Activated CD4-positive, CD25-positive, alpha-beta regulatory T cell treated with anti-CD3 and anti-CD28 coated beads, Interleukin-2, amount 50 U/mL, for 24 hours (primary cell): ENCODE data around the gene NCCRP1.

Experiments used
- ATAC-seq, 2 donors: fragments of 150-1000 bp; cut with Tn5 transposase; one replicate each; pipeline ENCODE4 v1.10.0; 2021; ENCODE audit warnings: mild to moderate bottlenecking in 1 of 2, moderate library complexity in 1 of 2

NCCRP1 gene

DNA sequence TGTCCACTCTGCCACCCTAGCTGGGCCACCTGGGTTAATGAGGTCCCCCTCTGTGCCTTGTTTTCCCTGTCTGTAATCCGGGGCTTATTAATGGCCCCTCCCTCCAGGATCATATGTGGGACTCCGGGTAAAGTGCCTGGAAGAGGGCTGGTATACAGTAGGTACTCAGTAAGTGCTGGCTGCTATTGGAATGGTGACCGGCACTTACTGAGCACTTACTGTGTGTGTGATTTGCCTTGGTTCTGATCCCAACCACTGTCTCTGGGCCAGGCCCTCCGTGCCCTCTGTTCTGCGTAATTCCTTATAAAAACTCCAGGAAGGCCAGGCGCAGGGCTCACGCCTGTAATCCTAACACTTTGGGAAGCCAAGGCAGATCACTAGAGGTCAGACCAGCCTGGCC, 30.9 kb upstream of the NCCRP1 start:
- ATAC-seq, result no peak

GRCh38 chr19:39166571-39167391, 30.0 kb upstream of the NCCRP1 start:
- ATAC-seq, result no peak

DNA sequence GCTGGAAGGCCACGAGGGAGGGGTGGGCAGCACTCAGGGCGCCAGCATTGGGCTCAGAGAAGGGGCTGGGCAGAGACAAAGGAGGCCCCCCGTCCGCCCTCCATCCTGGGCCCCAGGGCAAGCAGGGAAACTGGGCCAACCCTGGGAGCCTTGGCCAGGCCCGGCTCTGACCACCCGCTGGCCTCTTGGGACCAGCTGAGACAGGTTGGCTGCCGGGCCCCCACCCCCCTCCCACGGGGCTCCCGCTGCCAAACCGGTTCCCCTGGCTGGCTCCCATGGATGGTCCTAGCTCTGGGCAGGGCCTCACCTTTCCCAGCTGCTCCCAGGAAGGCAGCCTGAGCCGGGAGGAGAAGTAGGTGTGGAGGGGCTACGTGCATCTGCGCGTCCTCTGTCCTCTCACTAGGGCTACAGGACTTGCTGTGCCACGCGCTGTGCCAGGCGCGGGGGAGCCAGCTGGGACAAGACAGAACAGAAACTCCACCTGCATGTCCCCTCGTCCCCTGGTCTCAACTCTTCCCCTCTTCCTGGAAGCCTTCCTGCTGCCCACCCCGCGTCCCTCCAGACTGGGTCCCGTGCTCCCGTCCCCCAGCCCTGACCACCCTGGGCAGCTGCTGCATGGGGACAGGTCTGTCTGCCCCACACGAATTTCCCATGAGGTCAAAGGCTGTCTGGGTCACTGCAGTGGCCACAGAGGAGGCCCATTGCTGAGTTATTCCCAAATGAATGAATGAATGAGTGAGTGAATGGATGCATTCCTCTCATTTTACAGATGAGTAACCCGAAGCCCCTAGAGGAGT, 29.1 kb upstream of the NCCRP1 start:
- ATAC-seq, result no peak

DNA sequence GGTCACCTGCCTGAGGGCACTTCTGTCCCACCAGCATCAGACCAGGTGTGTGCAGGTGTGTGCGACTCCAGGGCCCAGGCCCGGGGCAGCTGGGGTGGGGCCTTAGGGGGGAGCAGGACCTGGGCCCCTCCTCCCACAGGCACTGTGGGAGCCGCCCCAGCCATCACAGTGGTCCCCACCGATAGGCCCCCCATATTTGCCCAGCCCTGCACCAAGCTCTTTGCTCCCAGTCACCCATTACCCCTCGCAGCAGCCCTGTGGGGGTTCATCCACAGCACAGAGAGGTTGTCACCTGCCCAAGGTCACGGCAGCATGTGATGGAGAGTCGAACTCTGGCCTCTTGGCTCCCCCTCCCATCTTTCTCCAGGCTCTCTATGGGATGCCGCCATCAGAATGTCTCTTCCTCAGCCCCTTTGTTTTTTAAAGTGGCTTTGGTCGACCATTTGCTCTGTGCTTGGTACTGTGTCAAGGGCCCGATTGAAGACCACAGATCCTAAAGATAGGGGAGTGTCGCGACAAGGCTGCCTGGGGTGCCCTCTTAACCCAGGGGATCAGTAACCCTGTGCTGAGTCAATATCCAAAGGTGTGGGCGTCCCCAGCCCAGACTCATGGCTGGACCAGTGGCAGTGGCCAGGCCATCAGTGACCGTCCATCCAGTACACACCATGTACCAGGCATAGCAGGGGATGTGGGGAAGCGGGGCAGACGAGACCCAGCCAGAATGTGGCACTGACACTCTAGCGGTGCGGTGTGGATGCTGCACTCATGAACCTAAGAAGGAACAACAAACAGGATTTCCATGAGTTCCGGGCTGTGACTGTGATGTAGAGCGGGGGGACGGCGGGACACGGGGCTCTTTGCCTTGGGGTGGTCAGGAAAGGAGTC, 28.3 kb upstream of the NCCRP1 start:
- ATAC-seq, result peak in 1 of 2 donors; percentile 13

DNA sequence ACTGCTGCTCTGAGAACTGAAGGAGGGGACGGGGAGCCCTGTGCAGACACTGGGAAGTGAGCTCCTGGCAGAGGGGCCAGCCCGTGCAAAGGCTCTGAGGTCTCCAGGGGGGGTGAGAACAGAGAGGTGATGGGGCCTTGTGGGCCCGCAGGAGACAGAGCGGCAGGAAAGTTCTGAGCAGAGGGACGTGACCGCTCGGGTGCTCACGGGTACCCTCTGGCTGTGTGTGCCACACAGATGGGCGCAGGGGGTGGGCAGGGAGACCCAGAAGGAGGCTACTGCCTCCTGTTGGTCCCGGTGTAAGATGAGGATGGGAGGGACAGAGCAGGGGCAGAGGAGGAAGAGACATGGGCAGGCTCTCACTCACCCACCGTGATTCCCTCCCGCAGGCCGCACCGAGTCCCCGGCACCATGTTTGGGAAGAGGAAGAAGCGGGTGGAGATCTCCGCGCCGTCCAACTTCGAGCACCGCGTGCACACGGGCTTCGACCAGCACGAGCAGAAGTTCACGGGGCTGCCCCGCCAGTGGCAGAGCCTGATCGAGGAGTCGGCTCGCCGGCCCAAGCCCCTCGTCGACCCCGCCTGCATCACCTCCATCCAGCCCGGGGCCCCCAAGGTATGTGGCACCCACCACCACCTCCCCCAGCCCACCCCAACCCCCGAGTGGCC, 27.5 kb upstream of the NCCRP1 start:
- ATAC-seq, result no peak

DNA sequence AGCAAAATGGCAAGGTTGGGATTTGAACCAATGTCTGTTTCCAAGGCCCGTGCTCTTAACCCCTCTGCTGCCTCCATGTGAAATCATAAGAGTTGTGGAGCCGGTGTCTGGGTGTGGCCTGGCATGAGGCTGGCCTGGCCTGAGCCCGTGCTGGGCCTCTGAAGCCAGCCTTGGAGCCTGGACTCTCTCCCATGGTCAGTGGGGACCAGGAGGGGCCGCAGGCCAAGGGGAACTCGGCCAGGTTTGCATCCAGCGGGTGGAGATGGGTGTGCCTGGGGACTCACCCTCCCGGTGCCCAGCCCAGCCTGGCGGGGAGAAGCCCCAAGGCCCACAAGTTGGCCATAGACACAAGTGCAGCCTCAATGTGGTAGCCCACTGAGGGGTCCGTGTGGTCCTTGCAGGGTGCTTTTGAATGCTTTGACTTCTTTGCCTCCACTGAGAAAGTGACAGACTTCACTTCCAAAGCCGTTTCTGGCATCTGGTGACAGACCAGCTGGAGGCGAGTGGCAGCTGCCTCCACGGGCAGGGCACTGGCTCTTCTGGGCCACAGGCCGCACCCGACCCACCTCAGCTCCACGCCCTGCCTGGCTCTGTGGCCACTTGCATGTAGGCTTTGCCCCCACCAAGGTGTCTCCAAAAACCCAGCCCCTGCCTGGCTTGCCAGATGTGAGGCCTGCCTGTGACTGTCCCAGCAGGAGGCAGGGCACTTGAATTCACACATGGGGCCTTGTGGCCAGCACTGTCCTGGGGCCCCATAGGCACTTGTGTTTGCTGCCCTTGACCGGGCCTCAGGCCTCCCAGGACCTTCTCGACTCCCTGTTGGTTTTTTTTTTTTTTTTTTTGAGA, 26.2 kb upstream of the NCCRP1 start:
- ATAC-seq, result no peak

GRCh38 chr19:39171479-39172465, 25.0 kb upstream of the NCCRP1 start:
- ATAC-seq, result no peak

DNA sequence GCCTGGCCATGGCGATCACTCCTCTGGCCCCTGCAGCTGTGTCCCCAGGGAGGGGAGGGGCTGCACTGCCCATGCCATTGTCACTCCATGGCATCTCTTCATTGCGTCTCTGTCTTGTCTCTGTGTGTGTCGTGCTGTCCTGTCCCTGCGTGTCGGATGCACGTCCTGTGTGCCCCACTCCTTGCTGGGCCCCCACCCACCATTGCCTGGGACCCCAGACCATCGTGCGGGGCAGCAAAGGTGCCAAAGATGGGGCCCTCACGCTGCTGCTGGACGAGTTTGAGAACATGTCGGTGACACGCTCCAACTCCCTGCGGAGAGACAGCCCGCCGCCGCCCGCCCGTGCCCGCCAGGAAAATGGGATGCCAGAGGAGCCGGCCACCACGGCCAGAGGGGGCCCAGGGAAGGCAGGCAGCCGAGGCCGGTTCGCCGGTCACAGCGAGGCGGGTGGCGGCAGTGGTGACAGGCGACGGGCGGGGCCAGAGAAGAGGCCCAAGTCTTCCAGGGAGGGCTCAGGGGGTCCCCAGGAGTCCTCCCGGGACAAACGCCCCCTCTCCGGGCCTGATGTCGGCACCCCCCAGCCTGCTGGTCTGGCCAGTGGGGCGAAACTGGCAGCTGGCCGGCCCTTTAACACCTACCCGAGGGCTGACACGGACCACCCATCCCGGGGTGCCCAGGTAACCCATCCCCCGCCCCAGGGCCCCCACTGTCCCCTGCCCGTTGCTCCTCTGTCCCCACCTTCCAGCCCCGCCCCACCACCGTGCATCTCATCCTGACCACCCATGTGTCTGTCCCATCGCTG, 23.9 kb upstream of the NCCRP1 start:
- ATAC-seq, result no peak

DNA sequence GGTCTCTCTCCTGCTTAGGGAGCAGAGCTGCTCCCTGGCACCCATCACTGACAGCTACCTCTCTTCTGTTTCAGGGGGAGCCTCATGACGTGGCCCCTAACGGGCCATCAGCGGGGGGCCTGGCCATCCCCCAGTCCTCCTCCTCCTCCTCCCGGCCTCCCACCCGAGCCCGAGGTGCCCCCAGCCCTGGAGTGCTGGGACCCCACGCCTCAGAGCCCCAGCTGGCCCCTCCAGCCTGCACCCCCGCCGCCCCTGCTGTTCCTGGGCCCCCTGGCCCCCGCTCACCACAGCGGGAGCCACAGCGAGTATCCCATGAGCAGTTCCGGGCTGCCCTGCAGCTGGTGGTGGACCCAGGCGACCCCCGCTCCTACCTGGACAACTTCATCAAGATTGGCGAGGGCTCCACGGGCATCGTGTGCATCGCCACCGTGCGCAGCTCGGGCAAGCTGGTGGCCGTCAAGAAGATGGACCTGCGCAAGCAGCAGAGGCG, 23.2 kb upstream of the NCCRP1 start:
- no peak for ATAC-seq

- no peak for ATAC-seq
Observed at GRCh38 chr19:39174142-39174541, 22.6 kb upstream of the NCCRP1 start.

- no peak for ATAC-seq
Observed at GRCh38 chr19:39174558-39175544, 21.9 kb upstream of the NCCRP1 start.

GRCh38 chr19:39175564-39175963, 21.2 kb upstream of the NCCRP1 start:
- ATAC-seq, result no peak

DNA sequence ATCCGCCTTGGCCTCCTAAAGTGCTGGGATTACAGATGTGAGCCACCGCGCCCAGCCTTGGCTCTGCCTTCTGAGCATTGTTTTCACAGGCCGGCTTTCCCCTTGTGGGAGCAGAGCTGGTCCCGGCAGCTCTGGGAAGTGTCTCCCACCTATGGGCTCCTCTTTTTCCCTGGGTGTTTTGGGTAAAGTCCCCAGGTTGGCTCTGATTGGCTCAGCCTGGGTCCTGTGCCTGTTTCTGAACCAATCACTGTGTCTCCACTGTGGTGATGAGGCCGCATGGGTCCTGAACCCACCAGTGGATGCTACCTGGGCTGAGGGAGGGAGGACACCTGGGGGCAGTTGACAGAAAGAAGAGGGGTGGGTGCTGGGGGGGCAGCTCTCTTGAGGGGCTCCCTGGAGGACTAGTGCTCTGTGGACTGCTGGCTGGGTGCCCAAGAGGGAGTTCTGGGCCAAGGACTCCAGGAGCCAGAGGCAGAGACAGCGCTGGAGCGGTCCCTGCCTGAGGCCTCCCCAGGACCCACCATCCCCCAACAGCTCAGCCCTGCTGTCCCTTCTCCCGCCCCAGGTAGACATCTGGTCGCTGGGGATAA, 19.6 kb upstream of the NCCRP1 start:
- ATAC-seq, result no peak

DNA sequence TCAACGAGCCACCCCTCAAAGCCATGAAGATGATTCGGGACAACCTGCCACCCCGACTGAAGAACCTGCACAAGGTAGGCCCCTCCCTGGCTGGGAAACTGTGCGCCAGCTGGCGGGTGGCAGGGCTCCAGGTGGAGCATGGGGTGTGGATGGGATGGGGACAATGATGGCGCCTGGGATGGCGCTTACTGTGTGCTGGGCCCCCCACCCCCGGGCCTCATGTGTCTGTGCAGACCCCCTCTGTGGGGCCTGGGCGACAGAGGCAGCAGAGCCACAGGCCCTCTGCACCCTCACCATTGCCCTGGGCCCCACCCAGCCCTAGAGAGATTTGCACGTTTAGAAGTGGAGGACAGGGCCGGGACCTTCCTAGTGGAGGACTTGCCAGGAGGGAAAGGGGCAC, 19.0 kb upstream of the NCCRP1 start:
- no peak for ATAC-seq

- no peak for ATAC-seq
Observed at GRCh38 chr19:39178296-39179006, 18.3 kb upstream of the NCCRP1 start.

DNA sequence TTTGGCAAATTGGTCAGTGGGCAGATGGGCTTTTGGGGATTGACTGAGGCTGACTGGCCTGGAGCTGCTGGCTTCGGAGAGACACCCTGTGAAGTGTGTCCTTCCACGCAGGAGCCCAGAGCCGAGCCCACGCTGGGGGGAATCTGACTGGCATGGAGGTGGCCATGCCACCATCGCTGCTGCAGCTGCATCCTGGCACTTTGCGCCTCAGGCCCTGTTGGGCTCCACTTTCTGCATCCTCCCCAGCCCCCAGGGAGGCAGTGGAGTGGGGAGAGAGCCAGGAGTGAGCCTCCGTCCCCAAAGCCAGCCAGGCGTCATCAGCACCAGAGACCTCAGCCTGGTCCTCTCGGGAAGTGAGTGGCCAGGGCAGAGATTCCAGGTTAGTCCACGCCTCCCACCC, 17.0 kb upstream of the NCCRP1 start:
- no peak for ATAC-seq

DNA sequence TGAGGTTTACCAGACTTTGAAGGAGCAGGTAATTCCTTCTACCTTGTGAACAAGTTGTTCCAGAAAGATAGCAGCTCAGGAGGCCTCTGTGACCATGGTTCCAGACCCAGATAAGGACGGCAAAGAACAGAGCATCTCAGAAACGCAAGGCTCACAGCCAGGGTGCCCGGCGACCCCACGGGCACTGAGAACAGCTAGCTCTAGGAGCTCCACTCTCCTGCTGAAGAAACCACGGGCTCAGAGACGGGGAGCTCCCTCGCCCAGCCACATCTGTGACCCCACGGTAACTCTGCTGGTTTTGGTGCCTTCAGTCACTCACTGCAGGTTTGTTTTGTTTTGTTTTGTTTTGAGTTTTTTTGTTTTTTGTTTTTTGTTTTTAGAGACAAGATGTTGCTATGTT, 16.0 kb upstream of the NCCRP1 start:
- ATAC-seq, result no peak
